ENCODE measurements around the gene HTR3B.

The HTR3B gene, protein sequence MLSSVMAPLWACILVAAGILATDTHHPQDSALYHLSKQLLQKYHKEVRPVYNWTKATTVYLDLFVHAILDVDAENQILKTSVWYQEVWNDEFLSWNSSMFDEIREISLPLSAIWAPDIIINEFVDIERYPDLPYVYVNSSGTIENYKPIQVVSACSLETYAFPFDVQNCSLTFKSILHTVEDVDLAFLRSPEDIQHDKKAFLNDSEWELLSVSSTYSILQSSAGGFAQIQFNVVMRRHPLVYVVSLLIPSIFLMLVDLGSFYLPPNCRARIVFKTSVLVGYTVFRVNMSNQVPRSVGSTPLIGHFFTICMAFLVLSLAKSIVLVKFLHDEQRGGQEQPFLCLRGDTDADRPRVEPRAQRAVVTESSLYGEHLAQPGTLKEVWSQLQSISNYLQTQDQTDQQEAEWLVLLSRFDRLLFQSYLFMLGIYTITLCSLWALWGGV

DNA sequence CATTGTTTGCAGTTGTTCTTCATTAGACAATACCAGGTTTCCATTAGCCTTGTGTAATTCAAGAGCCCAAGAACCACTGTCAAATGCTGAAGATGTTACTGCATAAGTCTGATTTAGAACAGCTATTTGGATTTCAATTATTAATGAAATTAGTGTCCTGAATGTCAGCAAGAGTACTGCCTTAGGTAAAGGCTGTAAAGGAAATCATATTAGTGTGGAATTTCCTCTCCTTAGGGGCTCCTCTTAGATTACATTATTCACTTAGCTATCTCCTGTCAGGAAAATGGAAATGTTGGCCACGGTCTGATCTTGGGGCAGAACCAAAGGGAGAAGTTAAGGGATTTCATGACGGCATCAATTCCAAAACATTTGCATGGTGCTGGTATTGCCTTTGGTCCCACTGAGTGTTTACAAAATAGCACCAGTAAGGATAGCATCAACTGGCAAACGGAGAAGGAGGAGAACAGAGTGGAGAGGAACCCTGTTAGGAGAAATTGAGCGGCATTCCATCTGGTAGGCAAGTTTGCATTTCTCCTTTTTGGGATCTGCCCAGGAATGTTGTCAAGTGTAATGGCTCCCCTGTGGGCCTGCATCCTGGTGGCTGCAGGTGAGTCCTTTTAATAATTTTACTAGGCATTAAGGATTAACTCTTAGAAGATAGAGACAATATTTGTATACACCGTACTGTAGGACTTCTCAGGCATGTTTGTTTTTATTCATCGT, at the start of gene HTR3B:
TSS of gene HTR3B (plus strand) at position 418 of the 723 bp plus-strand sequence. CDS start at position 556, 138 bp downstream.
- no peaks in the 10 kb centered on the region for H3K27me3 Mint-ChIP-seq

DNA sequence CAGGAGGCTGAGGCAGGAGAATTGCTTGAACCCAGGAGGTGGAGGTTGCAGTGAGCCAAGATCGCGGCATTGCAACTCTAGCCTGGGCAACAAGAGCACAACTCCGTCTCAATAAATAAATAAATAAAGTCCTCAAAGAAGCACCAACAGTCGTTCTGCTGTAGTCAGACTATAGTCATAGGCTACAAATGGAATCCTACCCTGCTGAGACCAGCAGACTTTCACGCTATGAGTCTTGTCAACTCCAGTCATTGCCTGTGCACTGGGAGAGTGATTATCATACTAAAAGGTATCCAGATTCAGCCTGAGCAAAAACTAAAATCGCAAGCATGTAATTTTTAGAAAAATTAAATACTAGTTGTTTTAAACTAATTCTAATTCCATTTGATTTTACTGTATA, 48.8 kb upstream of the HTR3B start:
- peaks cover 17% of the 10 kb centered on the region for H3K36me3 Mint-ChIP-seq

More for the DNA sequence above, at the start of gene HTR3B:
- H3K4me3 Mint-ChIP-seq, result no peak within 1 kb of the TSS
- peaks cover 8% of the 10 kb centered on the region for H3K4me1 Mint-ChIP-seq
- DNase-seq (ENCODE audit: low spot score in 2 of 2) (no peak), ATAC-seq (ENCODE audit: low read depth) (no peak)
- H3K27ac Mint-ChIP-seq, result no peak within 1 kb of the TSS
- no peaks in the 10 kb centered on the region for H3K9me3 Mint-ChIP-seq
- H3K36me3 Mint-ChIP-seq, result no peaks in the 10 kb centered on the region

DNA sequence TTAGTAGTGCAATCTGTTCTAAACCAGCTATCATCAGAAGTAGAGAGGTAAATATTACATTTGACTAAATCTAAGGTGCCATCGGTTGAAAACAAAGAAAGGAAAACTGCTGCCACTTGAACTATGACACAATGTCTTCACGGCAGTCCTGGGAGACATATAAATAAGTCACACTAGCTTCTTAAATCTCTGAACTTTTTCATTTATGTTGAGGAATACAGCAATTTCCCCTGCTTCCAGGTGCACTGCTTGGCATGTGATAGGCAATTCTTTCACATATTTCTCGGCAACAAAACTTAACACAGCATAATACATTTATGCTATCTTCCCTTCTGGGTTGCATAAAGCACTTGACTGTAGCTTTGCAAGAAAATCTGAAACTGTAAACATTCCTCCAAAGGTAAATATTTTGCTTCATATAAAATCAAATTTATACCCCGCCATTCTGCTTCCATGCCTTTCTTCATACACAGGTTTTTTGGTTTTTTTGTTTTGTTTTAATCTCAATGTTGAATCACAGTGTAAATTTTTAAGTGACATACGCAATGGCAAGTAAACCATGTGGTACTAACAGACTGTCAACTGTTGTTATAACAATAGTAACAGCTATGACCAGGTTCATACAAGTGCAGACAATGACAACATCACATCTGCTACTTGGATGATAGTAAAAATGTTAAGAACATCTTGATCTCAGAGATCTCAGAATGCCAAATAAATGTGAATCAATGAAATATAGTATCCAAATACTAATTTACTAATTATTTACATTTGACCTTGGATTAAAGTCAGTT, 47.4 kb upstream of the HTR3B start:
- H3K27me3 Mint-ChIP-seq, result no peaks in the 10 kb centered on the region
- H3K4me1 Mint-ChIP-seq, result peaks cover 15% of the 10 kb centered on the region
- DNase-seq (ENCODE audit: low spot score in 2 of 2) (no peak), ATAC-seq (ENCODE audit: low read depth) (no peak)
- peaks cover 12% of the 10 kb centered on the region for H3K36me3 Mint-ChIP-seq
- H3K4me3 Mint-ChIP-seq, result no peak overlapping the region
- no peaks in the 10 kb centered on the region for H3K9me3 Mint-ChIP-seq
- no peak overlapping the region for H3K27ac Mint-ChIP-seq

More for the DNA sequence above, 48.8 kb upstream of the HTR3B start:
- Mint-ChIP-seq H3K9me3 (no peaks in the 10 kb centered on the region), H3K27me3 (no peaks in the 10 kb centered on the region), H3K27ac (peak overlapping the region; percentile 17), H3K4me3 (no peak overlapping the region), H3K4me1 (peaks cover 11% of the 10 kb centered on the region)
- DNase-seq (ENCODE audit: low spot score in 2 of 2) (no peak), ATAC-seq (ENCODE audit: low read depth) (no peak)

DNA sequence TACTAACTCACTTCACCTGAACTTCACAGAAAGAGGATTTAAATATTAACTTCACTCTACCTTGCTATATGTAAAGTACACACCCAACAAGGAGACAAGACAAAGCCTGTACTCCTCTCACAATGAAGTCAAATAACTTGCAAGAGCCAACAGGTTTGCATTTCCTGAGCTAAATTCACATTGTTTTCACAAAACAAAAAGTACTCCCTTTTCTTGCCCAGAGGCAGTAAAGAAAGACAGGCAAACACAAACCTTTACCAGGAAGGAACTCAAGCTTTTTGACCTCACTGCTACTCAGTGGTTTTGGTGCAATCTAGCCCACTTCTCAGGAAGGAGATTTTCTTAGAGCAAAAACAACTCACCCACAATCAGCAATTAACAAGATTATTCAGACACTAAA, 44.9 kb upstream of the HTR3B start:
- Mint-ChIP-seq H3K4me3 (peak overlapping the region; percentile 21), H3K9me3 (no peaks in the 10 kb centered on the region), H3K27me3 (no peaks in the 10 kb centered on the region), H3K4me1 (peaks cover 25% of the 10 kb centered on the region), H3K27ac (peak overlapping the region; percentile 83), H3K36me3 (peaks cover 19% of the 10 kb centered on the region)
- DNase-seq (ENCODE audit: low spot score in 2 of 2) (no peak), ATAC-seq (ENCODE audit: low read depth) (no peak)

DNA sequence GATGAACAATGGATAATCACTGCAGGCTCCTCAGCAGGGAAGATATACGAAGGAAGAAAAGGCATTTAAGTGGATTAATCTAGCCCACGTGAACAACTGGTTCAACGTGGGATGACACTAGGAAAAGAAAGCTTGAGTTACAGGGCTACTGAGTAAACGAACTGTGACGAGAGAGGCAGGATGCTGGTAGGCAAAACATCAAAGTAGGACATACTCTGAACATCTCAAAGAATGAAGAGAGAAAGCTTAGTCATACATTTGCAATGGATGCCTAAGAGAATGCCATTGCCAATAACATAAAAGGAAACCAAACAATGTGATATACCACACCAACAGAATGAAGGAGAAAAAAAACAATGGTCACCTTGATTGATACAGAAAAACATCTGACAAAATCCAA, 42.2 kb upstream of the HTR3B start:
- no peaks in the 10 kb centered on the region for H3K9me3 Mint-ChIP-seq
- no peak for DNase-seq (ENCODE audit: low spot score in 2 of 2)
- no peaks in the 10 kb centered on the region for H3K27me3 Mint-ChIP-seq
- H3K4me1 Mint-ChIP-seq, result peaks cover 28% of the 10 kb centered on the region
- H3K36me3 Mint-ChIP-seq, result peaks cover 30% of the 10 kb centered on the region
- no peak overlapping the region for H3K27ac Mint-ChIP-seq
- H3K4me3 Mint-ChIP-seq, result no peak overlapping the region
- ATAC-seq (ENCODE audit: low read depth), result no peak

DNA sequence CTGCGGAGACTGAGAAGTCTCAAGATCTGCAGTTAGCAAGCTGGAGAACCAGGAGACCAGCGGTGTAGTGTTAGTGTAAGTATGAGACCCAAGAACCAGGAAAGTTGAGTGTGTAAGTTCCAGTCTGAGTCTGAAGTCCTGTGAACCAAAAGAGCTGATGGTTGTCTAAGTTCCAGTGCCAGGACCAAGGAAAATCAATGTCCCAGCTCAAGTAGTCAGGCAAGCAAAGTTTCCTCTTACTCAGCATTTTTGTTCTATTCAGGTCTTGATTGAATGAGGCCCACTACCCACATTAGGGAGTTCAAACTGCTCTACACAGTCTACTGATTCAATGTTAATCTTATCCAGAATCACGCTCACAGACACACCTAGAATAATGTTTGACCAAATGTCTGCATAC, 40.2 kb upstream of the HTR3B start:
- no peaks in the 10 kb centered on the region for H3K27me3 Mint-ChIP-seq
- H3K4me1 Mint-ChIP-seq, result peaks cover 27% of the 10 kb centered on the region
- H3K9me3 Mint-ChIP-seq, result no peaks in the 10 kb centered on the region
- H3K27ac Mint-ChIP-seq, result no peak overlapping the region
- DNase-seq (ENCODE audit: low spot score in 2 of 2), result no peak
- no peak for ATAC-seq (ENCODE audit: low read depth)
- peaks cover 29% of the 10 kb centered on the region for H3K36me3 Mint-ChIP-seq
- H3K4me3 Mint-ChIP-seq, result no peak overlapping the region

DNA sequence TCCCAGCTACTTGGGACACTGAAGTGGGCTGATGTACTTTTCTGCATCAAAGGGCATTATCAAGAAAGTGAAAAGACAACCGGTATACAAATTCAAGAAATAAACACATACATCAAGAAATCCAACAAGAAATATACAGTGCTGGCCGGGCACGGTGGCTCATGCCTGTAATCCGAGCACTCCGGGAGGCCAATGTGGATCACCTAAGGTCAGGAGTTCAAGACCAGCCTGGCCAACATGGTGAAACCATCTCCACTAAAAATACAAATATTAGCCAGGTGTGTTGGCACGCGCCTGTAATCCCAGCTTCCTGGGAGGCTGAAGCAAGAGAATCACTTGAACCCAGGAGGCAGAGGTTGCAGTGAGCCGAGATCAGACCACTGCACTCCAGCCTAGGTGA, 38.7 kb upstream of the HTR3B start:
- Mint-ChIP-seq H3K27me3 (no peaks in the 10 kb centered on the region), H3K36me3 (peaks cover 35% of the 10 kb centered on the region), H3K9me3 (no peaks in the 10 kb centered on the region), H3K4me1 (peaks cover 29% of the 10 kb centered on the region), H3K27ac (no peak overlapping the region), H3K4me3 (no peak overlapping the region)
- ATAC-seq (ENCODE audit: low read depth) (no peak), DNase-seq (ENCODE audit: low spot score in 2 of 2) (no peak)

DNA sequence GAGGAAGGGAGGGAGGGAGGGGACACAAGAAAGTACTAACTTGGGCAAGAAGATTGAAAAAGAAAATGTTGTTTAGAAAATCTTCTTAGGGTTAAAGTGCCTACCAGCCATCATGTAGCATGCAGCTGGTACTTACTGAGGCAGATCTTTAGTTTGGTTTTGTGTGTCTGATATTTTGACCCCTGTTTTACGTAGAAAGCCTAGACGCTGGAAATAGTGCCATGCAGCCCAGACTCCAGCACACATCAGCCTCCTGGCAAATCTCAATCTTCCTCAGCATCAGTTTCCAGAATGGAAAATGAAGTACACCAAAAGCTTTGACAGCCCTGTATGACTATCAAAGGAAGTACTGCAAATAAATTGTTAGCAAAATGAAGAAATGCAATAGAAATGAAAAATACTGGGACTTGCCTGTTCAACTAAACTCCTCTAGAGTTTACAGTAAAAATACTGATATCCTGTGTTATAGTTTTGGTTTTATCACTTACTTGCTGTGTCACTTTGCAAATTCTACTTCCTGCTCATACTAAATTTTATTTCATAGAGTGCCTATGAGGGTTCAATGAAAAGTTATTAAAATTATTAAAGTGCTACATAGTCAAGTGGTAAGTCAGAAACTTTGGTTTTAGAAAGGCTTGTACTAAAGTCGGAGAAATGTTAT, 36.6 kb upstream of the HTR3B start:
- no peaks in the 10 kb centered on the region for H3K9me3 Mint-ChIP-seq
- H3K4me1 Mint-ChIP-seq, result peaks cover 32% of the 10 kb centered on the region
- H3K36me3 Mint-ChIP-seq, result peaks cover 30% of the 10 kb centered on the region
- H3K27me3 Mint-ChIP-seq, result no peaks in the 10 kb centered on the region
- H3K4me3 Mint-ChIP-seq, result no peak overlapping the region
- no peak for DNase-seq (ENCODE audit: low spot score in 2 of 2)
- peak overlapping the region; percentile 28 for H3K27ac Mint-ChIP-seq
- ATAC-seq (ENCODE audit: low read depth), result no peak

DNA sequence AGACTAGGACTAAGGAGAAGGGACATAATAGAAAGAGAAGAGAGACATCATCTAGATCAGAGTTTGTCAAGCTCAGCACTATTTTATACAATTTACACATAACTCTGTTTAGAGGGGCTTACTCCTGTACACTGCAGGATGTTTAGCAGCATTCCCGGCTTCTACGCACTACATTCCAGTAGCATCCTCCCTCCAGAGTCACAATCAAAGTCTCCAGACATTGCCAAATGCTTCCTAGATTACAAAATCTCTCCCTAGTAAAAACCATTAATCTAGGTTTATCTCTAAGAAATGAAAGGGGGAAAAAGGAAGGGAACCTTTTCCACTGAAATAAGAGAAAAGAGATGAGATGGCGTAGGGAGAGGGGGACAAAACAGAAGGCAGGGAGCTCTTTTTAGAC, 33.3 kb upstream of the HTR3B start:
- Mint-ChIP-seq H3K9me3 (no peaks in the 10 kb centered on the region), H3K4me3 (peak overlapping the region; percentile 37), H3K36me3 (peaks cover 18% of the 10 kb centered on the region), H3K4me1 (peaks cover 33% of the 10 kb centered on the region), H3K27me3 (no peaks in the 10 kb centered on the region), H3K27ac (no peak overlapping the region)
- ATAC-seq (ENCODE audit: low read depth), result no peak
- no peak for DNase-seq (ENCODE audit: low spot score in 2 of 2)

DNA sequence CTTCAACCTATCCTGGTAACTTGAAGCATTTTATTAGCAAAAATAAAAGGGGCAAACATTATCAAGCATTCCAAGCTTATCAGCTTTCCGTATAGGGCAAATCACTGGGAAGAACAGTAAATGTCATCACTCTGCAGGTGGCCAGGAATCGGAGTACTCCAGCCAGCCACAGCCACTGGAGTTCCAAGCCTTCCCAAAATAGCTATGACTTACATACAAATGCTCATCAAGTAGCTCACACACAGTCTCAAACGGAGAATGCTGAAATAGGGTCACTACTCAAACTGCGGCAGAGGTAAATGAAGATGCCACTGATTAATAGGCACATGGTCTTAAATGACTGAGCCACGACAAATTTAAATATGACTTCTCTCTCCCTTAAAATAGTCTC, 31.4 kb upstream of the HTR3B start:
- Mint-ChIP-seq H3K36me3 (peaks cover 12% of the 10 kb centered on the region), H3K4me3 (peak overlapping the region; percentile 54), H3K9me3 (peaks cover 1% of the 10 kb centered on the region), H3K27ac (no peak overlapping the region), H3K4me1 (peaks cover 39% of the 10 kb centered on the region), H3K27me3 (no peaks in the 10 kb centered on the region)
- ATAC-seq (ENCODE audit: low read depth) (no peak), DNase-seq (ENCODE audit: low spot score in 2 of 2) (no peak)

DNA sequence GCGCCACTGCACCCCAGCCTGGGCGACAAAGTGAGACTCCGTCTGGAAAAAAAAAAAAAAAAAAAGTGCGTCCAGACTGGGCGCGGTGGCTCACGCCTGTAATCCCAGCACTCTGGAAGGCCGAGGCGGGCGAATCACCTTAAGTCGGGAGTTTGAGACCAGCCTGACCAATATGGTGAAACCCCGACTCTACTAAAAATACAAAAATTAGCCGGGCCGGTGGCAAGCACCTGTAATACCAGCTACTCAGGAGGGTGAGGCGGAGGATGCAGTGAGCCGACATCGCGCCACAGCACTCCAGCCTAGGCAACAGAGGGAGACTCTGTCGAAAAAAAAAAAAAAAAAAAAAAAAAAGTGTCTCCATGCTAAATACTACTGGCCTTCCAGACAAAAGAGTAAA, 30.5 kb upstream of the HTR3B start:
- peaks cover 1% of the 10 kb centered on the region for H3K9me3 Mint-ChIP-seq
- no peaks in the 10 kb centered on the region for H3K27me3 Mint-ChIP-seq
- H3K4me3 Mint-ChIP-seq, result peak overlapping the region; percentile 93

DNA sequence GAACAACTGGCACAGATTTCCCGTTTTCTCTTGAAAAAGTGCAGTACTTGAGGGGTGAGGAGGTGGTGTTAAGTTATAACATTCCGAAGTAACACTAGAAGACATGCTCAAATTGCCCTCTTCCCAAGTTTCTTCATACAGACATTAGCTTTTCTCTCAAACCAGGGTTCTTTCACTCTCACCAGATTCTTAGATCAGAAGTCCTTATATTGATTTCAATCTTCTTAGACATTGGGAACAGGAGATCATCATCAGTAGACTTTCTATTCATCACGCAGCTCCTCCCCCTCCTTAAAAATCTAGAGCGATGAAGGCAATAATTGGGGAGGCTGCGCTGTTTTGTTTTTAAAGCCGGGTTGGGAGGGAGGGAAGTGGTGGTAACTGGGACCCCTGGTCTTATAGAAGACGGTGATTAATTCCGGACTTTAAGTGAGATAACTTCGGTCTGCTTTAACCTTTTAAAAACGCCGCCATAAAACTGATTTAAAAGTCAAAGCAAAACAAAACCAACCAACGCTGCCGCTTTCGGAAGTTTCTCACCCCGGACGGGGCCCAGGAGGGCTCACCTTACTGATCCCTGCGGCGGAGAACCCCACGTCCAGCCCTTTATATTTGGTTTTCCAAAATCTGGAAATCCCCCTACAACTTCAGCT, 29.9 kb upstream of the HTR3B start:
- DNase-seq (ENCODE audit: low spot score in 2 of 2) (no peak), ATAC-seq (ENCODE audit: low read depth) (peak; percentile 38)
- H3K9me3 Mint-ChIP-seq, result peaks cover 1% of the 10 kb centered on the region
- H3K36me3 Mint-ChIP-seq, result peaks cover 11% of the 10 kb centered on the region
- peak overlapping the region; percentile 93 for H3K4me3 Mint-ChIP-seq
- peaks cover 37% of the 10 kb centered on the region for H3K4me1 Mint-ChIP-seq
- peak overlapping the region; percentile 90 for H3K27ac Mint-ChIP-seq
- no peaks in the 10 kb centered on the region for H3K27me3 Mint-ChIP-seq

More for the DNA sequence above, 30.5 kb upstream of the HTR3B start:
- ATAC-seq (ENCODE audit: low read depth) (no peak), DNase-seq (ENCODE audit: low spot score in 2 of 2) (no peak)
- peaks cover 12% of the 10 kb centered on the region for H3K36me3 Mint-ChIP-seq
- H3K27ac Mint-ChIP-seq, result peak overlapping the region; percentile 90
- peaks cover 37% of the 10 kb centered on the region for H3K4me1 Mint-ChIP-seq

All from memory B cell (primary cell).